A673 (cell line): ENCODE results near the gene JAG2.

Experiments
- EZH2 ChIP-seq: fragments of 200-600 bp; sonication (generic); IDR thresholded peaks from 2 replicates; pipeline ENCODE4 v1.6.1; 2017; ENCODE audit warnings: borderline replicate concordance, low read depth, mild to moderate bottlenecking, mixed read lengths, antibody characterized with exemption, low read length; ENCODE audit not compliant: poor library complexity, severe bottlenecking
- TF ChIP-seq, protein P1 (sequence below): fragments of 300-800, 200-600 bp; sonication (generic); conservative IDR thresholded peaks from 2 replicates; pipeline ENCODE4 v1.5.1; 2017; ENCODE audit warnings: low read depth, mild to moderate bottlenecking, antibody characterized with exemption, low read length, moderate library complexity, mixed read lengths

DNA sequence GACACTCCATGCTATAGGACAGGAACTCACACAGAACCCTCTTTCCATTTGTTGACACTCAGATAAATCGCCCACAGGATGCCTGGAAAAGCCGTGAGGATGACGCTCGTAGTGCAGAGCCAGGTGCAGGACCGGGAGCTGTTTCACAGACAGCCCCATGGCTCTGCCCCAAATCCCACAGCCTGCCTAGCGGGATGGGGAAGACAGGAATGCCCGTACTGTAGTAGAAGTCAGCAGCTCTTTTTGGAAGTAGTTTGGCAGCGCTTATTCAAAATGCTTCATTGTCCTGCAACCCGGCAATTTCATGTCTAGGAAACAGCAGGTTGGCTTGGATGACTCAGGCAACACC lies 41.6 kb downstream of the JAG2 start:
- TF ChIP-seq, protein P1, sequence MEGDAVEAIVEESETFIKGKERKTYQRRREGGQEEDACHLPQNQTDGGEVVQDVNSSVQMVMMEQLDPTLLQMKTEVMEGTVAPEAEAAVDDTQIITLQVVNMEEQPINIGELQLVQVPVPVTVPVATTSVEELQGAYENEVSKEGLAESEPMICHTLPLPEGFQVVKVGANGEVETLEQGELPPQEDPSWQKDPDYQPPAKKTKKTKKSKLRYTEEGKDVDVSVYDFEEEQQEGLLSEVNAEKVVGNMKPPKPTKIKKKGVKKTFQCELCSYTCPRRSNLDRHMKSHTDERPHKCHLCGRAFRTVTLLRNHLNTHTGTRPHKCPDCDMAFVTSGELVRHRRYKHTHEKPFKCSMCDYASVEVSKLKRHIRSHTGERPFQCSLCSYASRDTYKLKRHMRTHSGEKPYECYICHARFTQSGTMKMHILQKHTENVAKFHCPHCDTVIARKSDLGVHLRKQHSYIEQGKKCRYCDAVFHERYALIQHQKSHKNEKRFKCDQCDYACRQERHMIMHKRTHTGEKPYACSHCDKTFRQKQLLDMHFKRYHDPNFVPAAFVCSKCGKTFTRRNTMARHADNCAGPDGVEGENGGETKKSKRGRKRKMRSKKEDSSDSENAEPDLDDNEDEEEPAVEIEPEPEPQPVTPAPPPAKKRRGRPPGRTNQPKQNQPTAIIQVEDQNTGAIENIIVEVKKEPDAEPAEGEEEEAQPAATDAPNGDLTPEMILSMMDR: no peak
- no peak for TF ChIP-seq EZH2
